Measurements from ENCODE around the gene SYNRG. TPM values are rescaled to one million over a fixed set of nuclear protein-coding genes. Genes with fewer than 3 reads are reported as not detected.

Gene SYNRG
- total and polyA plus RNA-seq, 2 donors (not counting 3 experiments of a cell fraction or from before 2014, with no cell fraction given): 15.3 to 42.2 TPM

DNA sequence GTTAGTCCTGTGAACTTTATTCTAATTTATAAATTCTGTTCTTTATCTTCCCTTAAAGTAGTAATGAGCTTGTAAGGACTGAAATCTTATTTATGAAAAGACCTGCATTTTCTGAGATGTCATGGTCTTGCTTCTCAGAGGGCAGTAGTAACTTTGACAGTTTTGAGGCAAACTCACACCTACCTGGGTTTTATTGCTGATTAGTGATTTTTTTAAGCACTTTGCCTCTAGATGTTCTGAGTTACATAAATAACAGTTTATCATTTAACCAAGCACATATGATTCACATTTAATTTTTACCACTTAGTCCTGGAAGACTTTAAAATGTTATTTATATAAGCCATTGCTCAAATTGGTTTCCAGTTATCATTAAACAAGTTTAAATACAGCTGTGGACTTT lies 108.8 kb downstream of the SYNRG start:
- H2AFZ ChIP-seq (ENCODE audit: low read depth, low read length): no peak overlapping the region
- H4K20me1 ChIP-seq (replicated peaks; ENCODE audit: control insufficient read depth, extremely low read depth, insufficient read depth, low read length): no peaks in the 10 kb centered on the region
- DNase-seq (ENCODE audit: low read depth, low spot score) (no peak), FAIRE-seq (no peak)
- H3K4me1 ChIP-seq (ENCODE audit: control insufficient read depth, extremely low read depth, insufficient read depth, low read length): no peaks in the 10 kb centered on the region
- peaks cover 86% of the 10 kb centered on the region for H3K79me2 ChIP-seq (ENCODE audit: control insufficient read depth, insufficient read depth, low read length)
- POLR2A ChIA-PET: no interaction called here
- CTCF ChIA-PET: interaction anchor here (0.9 to 1.4 kb wide), 2 partner anchors 12 to 13 kb away, joined by 3 to 5 read pairs; no protein-coding TSS in a partner anchor
- no peaks in the 10 kb centered on the region for H3K27me3 ChIP-seq (ENCODE audit: control insufficient read depth in 2 of 2, insufficient read depth in 2 of 2, low read length in 2 of 2)
- no peak overlapping the region for H3K4me2 ChIP-seq (ENCODE audit: insufficient read depth, low read length)
- TF ChIP-seq POLR2AphosphoS5 (IDR thresholded peaks at IDR 0.05; ENCODE audit: insufficient read depth, low read depth, low read length): no peak
- TF ChIP-seq MYC (IDR thresholded peaks at IDR 0.05; ENCODE audit: low read depth, low read length): no peak
- TF ChIP-seq FOS (IDR thresholded peaks at IDR 0.05; ENCODE audit: borderline replicate concordance, insufficient read depth, low read length): no peak
- TF ChIP-seq POLR2A (IDR thresholded peaks at IDR 0.05; ENCODE audit: low read depth, low read length): no peak
- TF ChIP-seq GATA2 (IDR thresholded peaks at IDR 0.05; ENCODE audit: insufficient read depth, insufficient read length, low read depth, low read length): no peak
- TF ChIP-seq EZH2 (IDR thresholded peaks at IDR 0.05; ENCODE audit: borderline replicate concordance, low read depth, low read length, severe bottlenecking): no peak
- TF ChIP-seq, protein P1, sequence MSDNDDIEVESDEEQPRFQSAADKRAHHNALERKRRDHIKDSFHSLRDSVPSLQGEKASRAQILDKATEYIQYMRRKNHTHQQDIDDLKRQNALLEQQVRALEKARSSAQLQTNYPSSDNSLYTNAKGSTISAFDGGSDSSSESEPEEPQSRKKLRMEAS (IDR thresholded peaks at IDR 0.05; ENCODE audit: insufficient read depth, insufficient read length): no peak
- TF ChIP-seq CTCF (IDR thresholded peaks at IDR 0.05; ENCODE audit: extremely low read depth in 1 of 2, insufficient read depth in 1 of 2, low read depth in 1 of 2, low read length in 2 of 2): no peak
- H3K4me3 ChIP-seq (replicated peaks in 1 of 3; ENCODE audit: insufficient read depth in 1 of 3, low read depth in 1 of 3, low read length in 3 of 3): no peak overlapping the region
- dilution Hi-C loops (cut with MboI; ENCODE audit: extremely low pct_ligation_motif_present, low sequenced_read_pairs) (no loop called here), intact Hi-C loops (cut with micrococcal nuclease) (no loop called here)
- no peaks in the 10 kb centered on the region for H3K36me3 ChIP-seq (ENCODE audit: control insufficient read depth in 2 of 2, extremely low read depth in 1 of 2, insufficient read depth in 2 of 2, low read length in 2 of 2)
- no peaks in the 10 kb centered on the region for H3K9me3 ChIP-seq (replicated peaks; ENCODE audit: control insufficient read depth, insufficient read depth, low read length)
- BruUV-seq (replicated peaks): no TSS peak
- H3K9ac ChIP-seq (replicated peaks; ENCODE audit: extremely low read depth, insufficient read depth, low read length): no peak overlapping the region
- H3K9me1 ChIP-seq (replicated peaks; ENCODE audit: control insufficient read depth, extremely low read depth, insufficient read depth, low read length): no peaks in the 10 kb centered on the region
- H3K27ac ChIP-seq (ENCODE audit: insufficient read depth, low read depth, low read length): no peak overlapping the region

All from endothelial cell of umbilical vein (primary cell).